ENCODE data around the gene HTRA1.

HTRA1 gene

DNA sequence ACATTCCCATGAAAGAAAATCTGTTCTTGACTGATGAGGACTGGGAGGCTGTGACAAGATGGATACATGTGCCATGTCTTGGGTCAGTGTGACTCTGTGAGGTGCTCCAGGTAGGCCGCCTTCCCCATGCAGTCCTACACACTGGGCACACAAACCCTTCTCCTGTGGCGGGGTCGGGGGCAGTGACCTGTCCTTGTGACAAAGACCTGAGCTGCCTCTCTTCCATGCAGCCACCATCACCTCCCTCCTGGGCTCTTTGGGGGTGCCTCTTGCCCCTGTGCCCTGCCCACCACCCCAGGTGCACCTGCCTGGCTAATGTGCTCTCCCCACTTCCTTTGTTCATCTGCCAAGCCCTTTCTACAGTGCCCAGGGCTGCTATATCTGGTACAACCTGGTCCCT, 63.5 kb downstream of the HTRA1 start:
- no peaks in the 10 kb centered on the region for H3K4me1 ChIP-seq (ENCODE audit: insufficient read depth, poor library complexity, severe bottlenecking)
- DNase-seq (ENCODE audit: low spot score), result no peak
- no peaks in the 10 kb centered on the region for H3K36me3 ChIP-seq (ENCODE audit: low read depth)
- no peak overlapping the region for H3K4me3 ChIP-seq (ENCODE audit: severe bottlenecking)
- H3K27me3 ChIP-seq (ENCODE audit: insufficient read depth, poor library complexity, severe bottlenecking), result no peaks in the 10 kb centered on the region
- H3K27ac ChIP-seq (ENCODE audit: poor library complexity, severe bottlenecking), result no peak overlapping the region
- TF ChIP-seq, protein P1, sequence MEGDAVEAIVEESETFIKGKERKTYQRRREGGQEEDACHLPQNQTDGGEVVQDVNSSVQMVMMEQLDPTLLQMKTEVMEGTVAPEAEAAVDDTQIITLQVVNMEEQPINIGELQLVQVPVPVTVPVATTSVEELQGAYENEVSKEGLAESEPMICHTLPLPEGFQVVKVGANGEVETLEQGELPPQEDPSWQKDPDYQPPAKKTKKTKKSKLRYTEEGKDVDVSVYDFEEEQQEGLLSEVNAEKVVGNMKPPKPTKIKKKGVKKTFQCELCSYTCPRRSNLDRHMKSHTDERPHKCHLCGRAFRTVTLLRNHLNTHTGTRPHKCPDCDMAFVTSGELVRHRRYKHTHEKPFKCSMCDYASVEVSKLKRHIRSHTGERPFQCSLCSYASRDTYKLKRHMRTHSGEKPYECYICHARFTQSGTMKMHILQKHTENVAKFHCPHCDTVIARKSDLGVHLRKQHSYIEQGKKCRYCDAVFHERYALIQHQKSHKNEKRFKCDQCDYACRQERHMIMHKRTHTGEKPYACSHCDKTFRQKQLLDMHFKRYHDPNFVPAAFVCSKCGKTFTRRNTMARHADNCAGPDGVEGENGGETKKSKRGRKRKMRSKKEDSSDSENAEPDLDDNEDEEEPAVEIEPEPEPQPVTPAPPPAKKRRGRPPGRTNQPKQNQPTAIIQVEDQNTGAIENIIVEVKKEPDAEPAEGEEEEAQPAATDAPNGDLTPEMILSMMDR (IDR thresholded peaks at IDR 0.05; ENCODE audit: poor library complexity, severe bottlenecking), result no peak
- H3K9me3 ChIP-seq (ENCODE audit: severe bottlenecking), result no peaks in the 10 kb centered on the region
- ATAC-seq (ENCODE audit: low read depth), result no peak

DNA sequence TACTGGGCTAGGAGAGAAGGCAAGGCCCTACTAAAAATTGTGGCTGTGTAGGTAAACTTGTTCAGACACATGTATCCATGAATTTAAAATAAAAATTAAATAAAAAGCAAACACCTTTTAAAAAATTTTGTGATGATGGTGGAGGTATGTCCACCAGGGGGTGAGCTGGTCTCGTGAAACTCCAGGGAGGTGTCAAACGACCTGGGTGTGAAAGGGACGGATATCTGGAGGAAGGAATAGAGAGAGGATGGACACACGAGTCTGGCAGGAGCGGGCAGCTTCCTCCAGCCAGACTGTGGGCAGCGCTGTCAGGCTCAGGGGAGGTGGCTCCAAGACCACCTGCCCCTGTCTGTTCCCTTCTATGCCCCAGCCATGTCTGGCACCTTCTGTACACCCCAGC, 64.4 kb downstream of the HTRA1 start:
- DNase-seq (ENCODE audit: low spot score), result no peak
- Histone ChIP-seq H3K27ac (ENCODE audit: poor library complexity, severe bottlenecking) (no peak overlapping the region), H3K27me3 (ENCODE audit: insufficient read depth, poor library complexity, severe bottlenecking) (no peaks in the 10 kb centered on the region), H3K4me1 (ENCODE audit: insufficient read depth, poor library complexity, severe bottlenecking) (no peaks in the 10 kb centered on the region), H3K36me3 (ENCODE audit: low read depth) (no peaks in the 10 kb centered on the region), H3K9me3 (ENCODE audit: severe bottlenecking) (no peaks in the 10 kb centered on the region), H3K4me3 (ENCODE audit: severe bottlenecking) (no peak overlapping the region)
- ATAC-seq (ENCODE audit: low read depth), result no peak
- TF ChIP-seq, protein P1 (IDR thresholded peaks at IDR 0.05; ENCODE audit: poor library complexity, severe bottlenecking), result peak; percentile 29

DNA sequence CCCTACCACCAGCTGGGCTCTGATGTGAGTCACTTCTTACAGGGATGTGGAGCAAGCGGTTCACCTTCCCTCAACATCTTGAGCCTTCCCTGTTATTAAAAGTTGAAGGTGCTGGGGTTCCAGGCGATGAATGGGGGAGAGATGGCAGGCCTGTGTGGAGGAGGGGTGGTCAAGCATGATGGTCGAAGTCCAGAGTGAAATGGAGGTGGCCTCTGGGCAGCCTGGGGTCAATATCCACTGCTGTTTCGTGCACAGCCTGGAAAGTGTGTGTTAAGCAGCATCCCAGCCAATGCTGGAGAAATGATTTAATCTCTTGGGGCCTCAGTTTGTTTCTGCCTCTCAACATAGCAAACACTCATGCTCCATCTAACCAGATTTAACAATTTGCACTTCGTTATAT, 65.5 kb downstream of the HTRA1 start:
- Histone ChIP-seq H3K36me3 (ENCODE audit: low read depth) (no peaks in the 10 kb centered on the region), H3K4me3 (ENCODE audit: severe bottlenecking) (no peak overlapping the region), H3K27me3 (ENCODE audit: insufficient read depth, poor library complexity, severe bottlenecking) (no peaks in the 10 kb centered on the region), H3K9me3 (ENCODE audit: severe bottlenecking) (no peaks in the 10 kb centered on the region), H3K4me1 (ENCODE audit: insufficient read depth, poor library complexity, severe bottlenecking) (peaks cover 3% of the 10 kb centered on the region), H3K27ac (ENCODE audit: poor library complexity, severe bottlenecking) (no peak overlapping the region)
- no peak for DNase-seq (ENCODE audit: low spot score)
- ATAC-seq (ENCODE audit: low read depth), result no peak
- TF ChIP-seq, protein P1 (IDR thresholded peaks at IDR 0.05; ENCODE audit: poor library complexity, severe bottlenecking), result no peak

DNA sequence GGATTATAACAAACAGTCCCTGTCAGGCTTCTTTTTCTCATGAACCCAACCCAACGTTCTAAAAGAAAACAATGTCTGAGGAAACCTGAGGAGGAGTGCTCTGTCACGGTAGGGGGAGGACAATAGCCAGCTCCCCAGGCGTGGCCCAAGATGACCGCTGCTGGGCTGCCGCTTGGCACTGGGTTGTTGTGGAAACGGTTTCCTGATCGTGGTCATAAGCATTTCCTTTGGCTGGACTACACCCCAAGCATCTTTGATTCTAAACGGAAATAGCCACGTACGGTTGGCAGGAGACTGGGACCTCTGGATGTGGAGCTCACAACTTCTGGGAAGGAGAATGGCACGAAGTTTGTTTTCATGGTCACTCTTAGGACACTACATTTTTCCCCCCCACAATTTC, 68.8 kb downstream of the HTRA1 start:
- Histone ChIP-seq H3K4me3 (ENCODE audit: severe bottlenecking) (no peak overlapping the region), H3K9me3 (ENCODE audit: severe bottlenecking) (no peaks in the 10 kb centered on the region), H3K4me1 (ENCODE audit: insufficient read depth, poor library complexity, severe bottlenecking) (peaks cover 3% of the 10 kb centered on the region), H3K27me3 (ENCODE audit: insufficient read depth, poor library complexity, severe bottlenecking) (no peaks in the 10 kb centered on the region), H3K36me3 (ENCODE audit: low read depth) (no peaks in the 10 kb centered on the region), H3K27ac (ENCODE audit: poor library complexity, severe bottlenecking) (no peak overlapping the region)
- ATAC-seq (ENCODE audit: low read depth), result no peak
- TF ChIP-seq, protein P1 (IDR thresholded peaks at IDR 0.05; ENCODE audit: poor library complexity, severe bottlenecking), result no peak
- no peak for DNase-seq (ENCODE audit: low spot score)

DNA sequence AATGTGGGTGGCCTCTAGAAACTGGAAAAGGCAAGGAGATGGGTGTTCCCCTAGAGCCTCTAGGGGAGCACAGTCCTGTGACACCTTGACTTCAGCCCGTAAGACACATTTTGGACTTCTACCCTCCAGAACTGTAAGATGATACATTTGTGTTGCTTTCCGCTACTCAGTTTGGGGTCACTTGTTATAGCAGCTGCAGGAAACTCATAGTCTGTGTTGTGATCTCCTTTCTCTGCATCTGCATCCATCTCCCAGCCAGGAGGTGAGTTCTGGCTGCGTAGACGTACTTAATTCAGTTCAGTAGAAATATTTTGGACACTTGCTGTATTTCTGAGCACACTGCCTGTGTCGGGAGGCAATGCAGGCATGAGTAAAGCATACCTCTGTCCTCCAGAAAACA, 69.9 kb downstream of the HTRA1 start:
- peaks cover 3% of the 10 kb centered on the region for H3K4me1 ChIP-seq (ENCODE audit: insufficient read depth, poor library complexity, severe bottlenecking)
- no peak for ATAC-seq (ENCODE audit: low read depth)
- no peak overlapping the region for H3K27ac ChIP-seq (ENCODE audit: poor library complexity, severe bottlenecking)

More for the DNA sequence above, 69.9 kb downstream of the HTRA1 start:
- TF ChIP-seq, protein P1 (IDR thresholded peaks at IDR 0.05; ENCODE audit: poor library complexity, severe bottlenecking), result no peak
- no peaks in the 10 kb centered on the region for H3K27me3 ChIP-seq (ENCODE audit: insufficient read depth, poor library complexity, severe bottlenecking)
- no peak overlapping the region for H3K4me3 ChIP-seq (ENCODE audit: severe bottlenecking)
- no peaks in the 10 kb centered on the region for H3K36me3 ChIP-seq (ENCODE audit: low read depth)
- H3K9me3 ChIP-seq (ENCODE audit: severe bottlenecking), result no peaks in the 10 kb centered on the region
- no peak for DNase-seq (ENCODE audit: low spot score)

All from RWPE2 (cell line).